Astrocyte (in vitro differentiated cells and primary cell): ENCODE data around the gene FBXW8. TPM values are rescaled to one million over a fixed set of nuclear protein-coding genes. Genes with fewer than 3 reads are reported as not detected.

ENCODE experiments used
- DNase-seq: peaks from one replicate; pipeline ENCODE4 v3.0.0-alpha.2; 2010; ENCODE audit warnings: low read depth
- FAIRE-seq: peaks from 2 replicates; lab custom pipeline; 2011; peaks lifted over from hg19 to GRCh38; lab: Jason Lieb, UNC
- H2AFZ ChIP-seq: 2 replicates; pipeline ENCODE4 v1.6.0; 2012; ENCODE audit warnings: low read depth, low read length, inconsistent platforms
- H3K27ac ChIP-seq: 2 replicates; pipeline ENCODE4 v1.5.1; 2011; ENCODE audit warnings: low read depth, low read length, inconsistent platforms
- H3K27me3 ChIP-seq: 2 replicates; pipeline ENCODE4 v1.6.0; 2011; ENCODE audit warnings: low read length, inconsistent platforms; ENCODE audit not compliant: insufficient read depth
- H3K36me3 ChIP-seq: 2 replicates; pipeline ENCODE4 v1.5.1; 2011; ENCODE audit warnings: low read length, inconsistent platforms; ENCODE audit not compliant: insufficient read depth
- H3K4me1 ChIP-seq: 2 replicates; pipeline ENCODE4 v1.5.1; 2011; ENCODE audit warnings: low read length, inconsistent platforms; ENCODE audit not compliant: insufficient read depth
- H3K4me2 ChIP-seq: 2 replicates; pipeline ENCODE4 v1.6.0; 2012; ENCODE audit warnings: low read length, inconsistent platforms
- H3K4me3 ChIP-seq: 2 replicates; pipeline ENCODE4 v1.5.1; 2011; ENCODE audit warnings: low read depth, mild to moderate bottlenecking, low read length, inconsistent platforms; ENCODE audit not compliant: insufficient read depth
- H3K79me2 ChIP-seq: 2 replicates; pipeline ENCODE4 v1.6.0; 2012; ENCODE audit warnings: mild to moderate bottlenecking, low read length, inconsistent platforms; ENCODE audit not compliant: insufficient read depth
- H3K9ac ChIP-seq: 2 replicates; pipeline ENCODE4 v1.6.0; 2012; ENCODE audit warnings: mild to moderate bottlenecking, low read length, inconsistent platforms
- H3K9me3 ChIP-seq: 2 replicates; pipeline ENCODE4 v1.5.1; 2012; ENCODE audit warnings: low read depth, mild to moderate bottlenecking, low read length, inconsistent platforms; ENCODE audit not compliant: insufficient read depth
- H4K20me1 ChIP-seq: 2 replicates; pipeline ENCODE4 v1.6.0; 2012; ENCODE audit warnings: low read length, inconsistent platforms; ENCODE audit not compliant: insufficient read depth
- H3K27ac Mint-ChIP-seq: one replicate; pipeline ENCODE4 v1.8.0; 2021; ENCODE audit warnings: mild to moderate bottlenecking, mixed read lengths; ENCODE audit not compliant: unreplicated experiment
- H3K27me3 Mint-ChIP-seq: one replicate; pipeline ENCODE4 v1.8.0; 2021; ENCODE audit warnings: low read depth, mixed read lengths; ENCODE audit not compliant: unreplicated experiment
- H3K36me3 Mint-ChIP-seq: one replicate; pipeline ENCODE4 v1.8.0; 2021; ENCODE audit warnings: low read depth, mixed read lengths; ENCODE audit not compliant: unreplicated experiment
- H3K4me1 Mint-ChIP-seq: one replicate; pipeline ENCODE4 v1.8.0; 2021; ENCODE audit warnings: low read depth, mixed read lengths; ENCODE audit not compliant: unreplicated experiment
- H3K4me3 Mint-ChIP-seq: one replicate; pipeline ENCODE4 v1.8.0; 2021; ENCODE audit warnings: mild to moderate bottlenecking, moderate library complexity, mixed read lengths; ENCODE audit not compliant: unreplicated experiment
- H3K9me3 Mint-ChIP-seq: one replicate; pipeline ENCODE4 v1.8.0; 2021; ENCODE audit warnings: mild to moderate bottlenecking, mixed read lengths; ENCODE audit not compliant: unreplicated experiment
- CTCF ChIP-seq: IDR thresholded peaks from 2 replicates; pipeline ENCODE4 v1.5.1; 2011; ENCODE audit warnings: low read depth, mild to moderate bottlenecking, inconsistent platforms, low read length, moderate library complexity; ENCODE audit not compliant: insufficient read depth
- EZH2 ChIP-seq: IDR thresholded peaks from 2 replicates; pipeline ENCODE4 v1.6.1; 2012; ENCODE audit warnings: mild to moderate bottlenecking, low read length, inconsistent platforms; ENCODE audit not compliant: insufficient read depth
- total RNA-seq: library from RNA; stranded (reverse); gene quantifications from 2 replicates; pipeline ENCODE4 v1.2.1, GENCODE V29; 2021

The FBXW8 gene
- total RNA-seq, 1 donor from 2014 or later = 26.4 TPM

GRCh38 chr12:117060929-117061305, 150.2 kb downstream of the FBXW8 start:
- FAIRE-seq = no peak
- Mint-ChIP-seq H3K27ac (no peak overlapping the region), H3K9me3 (no peaks in the 10 kb centered on the region), H3K4me3 (no peak overlapping the region), H3K4me1 (peaks cover 10% of the 10 kb centered on the region), H3K36me3 (no peaks in the 10 kb centered on the region), H3K27me3 (peaks cover 48% of the 10 kb centered on the region)
- Histone ChIP-seq H3K4me1 (peaks cover 6% of the 10 kb centered on the region), H3K27me3 (peaks cover 16% of the 10 kb centered on the region), H2AFZ (no peak overlapping the region), H3K9me3 (no peaks in the 10 kb centered on the region), H3K4me2 (peak overlapping the region; percentile 48), H3K9ac (no peak overlapping the region), H4K20me1 (no peaks in the 10 kb centered on the region), H3K79me2 (no peaks in the 10 kb centered on the region), H3K36me3 (no peaks in the 10 kb centered on the region), H3K27ac (no peak overlapping the region), H3K4me3 (no peak overlapping the region)
- no peak for TF ChIP-seq CTCF
- TF ChIP-seq EZH2 = no peak
- no peak for DNase-seq

GRCh38 chr12:117061555-117062079, 150.9 kb downstream of the FBXW8 start:
- Histone ChIP-seq H2AFZ (no peak overlapping the region), H3K4me2 (no peak overlapping the region), H3K9me3 (no peaks in the 10 kb centered on the region), H4K20me1 (no peaks in the 10 kb centered on the region), H3K36me3 (no peaks in the 10 kb centered on the region), H3K27ac (no peak overlapping the region), H3K27me3 (peaks cover 16% of the 10 kb centered on the region), H3K4me3 (no peak overlapping the region), H3K79me2 (no peaks in the 10 kb centered on the region), H3K4me1 (peaks cover 6% of the 10 kb centered on the region), H3K9ac (no peak overlapping the region)
- DNase-seq (no peak), FAIRE-seq (no peak)
- H3K36me3 Mint-ChIP-seq = no peaks in the 10 kb centered on the region
- peaks cover 10% of the 10 kb centered on the region for H3K4me1 Mint-ChIP-seq
- no peak overlapping the region for H3K27ac Mint-ChIP-seq
- H3K4me3 Mint-ChIP-seq = no peak overlapping the region
- H3K9me3 Mint-ChIP-seq = no peaks in the 10 kb centered on the region
- TF ChIP-seq CTCF (no peak), EZH2 (no peak)
- H3K27me3 Mint-ChIP-seq = peaks cover 50% of the 10 kb centered on the region

GRCh38 chr12:117063162-117063911, 152.6 kb downstream of the FBXW8 start:
- Histone ChIP-seq H3K27ac (no peak overlapping the region), H3K9me3 (no peaks in the 10 kb centered on the region), H3K4me2 (no peak overlapping the region), H3K79me2 (no peaks in the 10 kb centered on the region), H3K4me3 (no peak overlapping the region), H4K20me1 (no peaks in the 10 kb centered on the region), H3K9ac (no peak overlapping the region), H3K27me3 (peaks cover 16% of the 10 kb centered on the region), H3K4me1 (peaks cover 6% of the 10 kb centered on the region), H2AFZ (no peak overlapping the region), H3K36me3 (no peaks in the 10 kb centered on the region)
- H3K4me1 Mint-ChIP-seq = peaks cover 10% of the 10 kb centered on the region
- H3K36me3 Mint-ChIP-seq = no peaks in the 10 kb centered on the region
- FAIRE-seq (no peak), DNase-seq (no peak)
- TF ChIP-seq CTCF (no peak), EZH2 (no peak)
- H3K4me3 Mint-ChIP-seq = no peak overlapping the region
- H3K27ac Mint-ChIP-seq = no peak overlapping the region
- H3K9me3 Mint-ChIP-seq = no peaks in the 10 kb centered on the region
- peaks cover 53% of the 10 kb centered on the region for H3K27me3 Mint-ChIP-seq
